LoVo (cell line): ENCODE measurements around the gene SIPA1L3.

ENCODE experiments used
- DNase-seq: peaks from one replicate; pipeline ENCODE4 v3.0.0-alpha.2; 2016; ENCODE audit warnings: low spot score

The SIPA1L3 gene

GRCh38 chr19:37979547-37980082, 72.6 kb downstream of the SIPA1L3 start:
- peak; percentile 42 for DNase-seq

- no peak for DNase-seq
These were observed 73.6 kb downstream of the SIPA1L3 start for GRCh38 chr19:37980419-37981170.

GRCh38 chr19:37981785-37982475, 74.9 kb downstream of the SIPA1L3 start:
- DNase-seq: no peak

GRCh38 chr19:37982655-37983054, 75.6 kb downstream of the SIPA1L3 start:
- no peak for DNase-seq

- DNase-seq: no peak
These were observed 76.1 kb downstream of the SIPA1L3 start for GRCh38 chr19:37983153-37983552.

GRCh38 chr19:37983916-37984315, 76.9 kb downstream of the SIPA1L3 start:
- DNase-seq: no peak

GRCh38 chr19:37986048-37986750, 79.2 kb downstream of the SIPA1L3 start:
- no peak for DNase-seq

- DNase-seq: no peak
These were observed 80.6 kb downstream of the SIPA1L3 start for GRCh38 chr19:37987356-37988332.

GRCh38 chr19:37988758-37989635, 82.0 kb downstream of the SIPA1L3 start:
- no peak for DNase-seq

- no peak for DNase-seq
These were observed 82.8 kb downstream of the SIPA1L3 start for GRCh38 chr19:37989855-37990254.

- no peak for DNase-seq
These were observed 83.4 kb downstream of the SIPA1L3 start for GRCh38 chr19:37990362-37990761.

GRCh38 chr19:37991176-37991835, 84.3 kb downstream of the SIPA1L3 start:
- DNase-seq: no peak

- DNase-seq: no peak
These were observed 84.8 kb downstream of the SIPA1L3 start for GRCh38 chr19:37991841-37992248.

- no peak for DNase-seq
These were observed 85.8 kb downstream of the SIPA1L3 start for GRCh38 chr19:37992761-37993160.

- no peak for DNase-seq
These were observed 87.8 kb downstream of the SIPA1L3 start for GRCh38 chr19:37994823-37995130.

GRCh38 chr19:37995346-37995745, 88.3 kb downstream of the SIPA1L3 start:
- DNase-seq: no peak

GRCh38 chr19:37997911-37998344, 90.9 kb downstream of the SIPA1L3 start:
- DNase-seq: peak; percentile 69

GRCh38 chr19:37998801-37999308, 91.8 kb downstream of the SIPA1L3 start:
- no peak for DNase-seq

GRCh38 chr19:37999309-38000213, 92.6 kb downstream of the SIPA1L3 start:
- DNase-seq: no peak
